ENCODE measurements around the gene DOK5.

- no peak for TF ChIP-seq CTCF (IDR thresholded peaks at IDR 0.05)
- TF ChIP-seq EP300 (IDR thresholded peaks at IDR 0.05) = no peak
- TF ChIP-seq POLR2A (IDR thresholded peaks at IDR 0.05) = no peak
Measured at GRCh38 chr20:54661265-54661664, 185.9 kb downstream of the DOK5 start.

All from ovary (tissue), 3 donors.